GM19023 (cell line): ENCODE results near the gene HOXD10.

Experiments used
- ATAC-seq: cut with Tn5 transposase; IDR thresholded peaks from one replicate; pipeline ENCODE4 v1.9.1; 2021; ENCODE audit warnings: mild to moderate bottlenecking, moderate library complexity; ENCODE audit not compliant: unreplicated experiment

HOXD10 gene

GRCh38 chr2:176148751-176149421 is 32.3 kb downstream of the HOXD10 start:
- no peak for ATAC-seq

- no peak for ATAC-seq
Measured at GRCh38 chr2:176149481-176149938, 32.9 kb downstream of the HOXD10 start.

- no peak for ATAC-seq
Measured at GRCh38 chr2:176149939-176150583, 33.5 kb downstream of the HOXD10 start.

DNA sequence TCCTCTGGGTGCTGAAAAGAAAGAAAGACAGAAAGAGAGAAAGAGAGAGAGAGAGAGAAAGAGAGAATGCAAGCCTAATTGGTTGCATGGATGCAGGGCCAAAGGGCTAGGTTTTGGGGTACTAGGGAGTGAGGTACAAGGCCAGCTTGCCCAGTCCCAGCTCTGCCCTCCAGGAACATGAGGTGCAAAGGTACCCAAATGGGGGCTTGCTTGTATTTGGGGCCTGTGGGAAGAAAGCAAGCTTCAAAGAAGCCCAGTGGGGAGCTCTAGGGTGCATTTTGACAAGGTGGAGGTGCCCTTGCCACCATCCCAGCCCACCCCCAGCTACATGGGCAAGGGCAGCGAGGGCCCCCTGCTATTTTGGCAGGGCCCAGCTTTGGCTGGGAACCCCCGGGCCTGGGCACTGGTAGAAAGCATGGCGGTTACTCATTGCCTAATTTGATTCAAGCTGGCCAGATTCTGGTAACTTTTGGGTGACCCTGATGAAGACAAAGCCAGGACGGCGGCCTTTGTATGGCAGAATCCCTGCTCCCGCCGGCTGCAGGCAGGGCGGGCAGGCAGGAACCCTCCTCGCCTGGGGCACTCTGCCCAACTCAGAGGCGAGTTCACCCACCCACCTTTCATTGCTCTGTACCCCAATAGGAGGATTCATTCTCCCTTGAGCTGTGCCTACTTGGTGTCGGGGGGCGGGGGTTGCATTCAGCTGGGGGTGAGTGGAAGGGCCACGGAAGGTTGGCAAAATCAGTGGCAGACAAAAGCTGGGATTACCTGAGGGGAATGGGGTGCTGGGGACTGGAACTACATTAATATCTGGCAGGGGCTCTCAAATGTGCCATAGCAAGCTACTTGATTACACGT is 34.2 kb downstream of the HOXD10 start:
- no peak for ATAC-seq

- no peak for ATAC-seq
Measured at GRCh38 chr2:176151442-176152287, 35.1 kb downstream of the HOXD10 start, which contains the start of gene HOXD4. TSS of gene HOXD4 (plus strand) at chr2:176151550. CDS start at chr2:176151634, 84 bp downstream.

DNA sequence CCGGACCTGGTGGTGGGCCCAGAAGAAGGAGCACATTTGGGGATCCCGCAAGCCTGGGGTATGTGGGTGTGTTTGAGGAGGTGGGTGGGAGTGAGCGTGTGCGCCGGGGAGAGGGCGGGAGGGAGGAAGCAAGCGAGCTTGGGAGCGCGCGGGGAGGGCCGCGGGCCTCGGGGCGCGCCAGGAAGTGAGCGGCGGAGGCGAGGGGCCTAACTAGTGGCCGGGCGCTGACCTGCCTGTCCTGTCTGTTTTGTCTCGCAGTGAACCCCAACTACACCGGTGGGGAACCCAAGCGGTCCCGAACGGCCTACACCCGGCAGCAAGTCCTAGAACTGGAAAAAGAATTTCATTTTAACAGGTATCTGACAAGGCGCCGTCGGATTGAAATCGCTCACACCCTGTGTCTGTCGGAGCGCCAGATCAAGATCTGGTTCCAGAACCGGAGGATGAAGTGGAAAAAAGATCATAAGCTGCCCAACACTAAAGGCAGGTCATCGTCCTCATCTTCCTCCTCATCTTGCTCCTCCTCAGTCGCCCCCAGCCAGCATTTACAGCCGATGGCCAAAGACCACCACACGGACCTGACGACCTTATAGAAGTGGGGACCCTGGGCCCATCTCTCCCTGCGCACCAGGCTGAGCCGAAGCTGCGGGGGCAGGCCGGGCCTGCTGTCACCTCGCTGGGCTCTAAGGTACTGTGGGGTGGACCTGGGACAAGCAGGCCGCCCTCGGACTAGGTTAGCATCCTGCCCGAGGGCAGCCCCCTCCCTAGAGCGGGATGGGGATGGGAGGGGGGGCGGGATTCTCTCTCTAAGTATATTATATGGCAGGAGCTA is 36.0 kb downstream of the HOXD10 start:
- ATAC-seq: no peak

DNA sequence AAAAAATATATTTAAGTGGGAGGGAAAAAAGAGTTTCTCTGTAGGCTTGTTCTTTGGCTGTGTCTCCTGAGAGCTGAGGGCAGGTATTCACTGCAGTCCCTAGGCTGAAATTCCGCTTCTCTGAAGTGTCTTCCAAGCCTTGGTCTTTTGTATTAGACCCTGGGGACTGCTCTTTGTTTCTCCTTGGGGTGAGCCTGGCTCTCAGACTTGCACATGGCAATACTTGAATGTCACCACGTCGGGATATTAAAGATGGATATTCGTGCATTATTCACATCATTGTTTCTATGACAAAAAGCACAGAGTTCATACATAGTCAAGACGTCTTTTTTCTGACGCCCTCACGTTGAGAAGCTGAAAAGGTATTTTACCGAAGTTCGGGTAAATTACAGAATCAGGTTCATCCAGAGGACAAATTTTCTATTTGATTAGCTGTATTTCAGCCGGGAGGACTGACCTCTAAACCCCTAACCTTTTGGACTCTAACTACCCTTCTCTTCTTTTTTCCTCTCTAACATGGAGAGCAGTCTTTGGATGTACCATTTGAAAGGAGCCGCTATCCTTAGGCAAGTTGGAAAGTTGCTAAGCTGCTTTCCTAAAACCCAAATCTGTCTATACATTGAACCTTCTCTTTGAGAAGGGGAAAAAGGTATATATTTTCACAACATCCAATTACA is 38.1 kb downstream of the HOXD10 start:
- no peak for ATAC-seq

GRCh38 chr2:176155356-176156044 is 38.9 kb downstream of the HOXD10 start:
- no peak for ATAC-seq

- no peak for ATAC-seq
Measured at GRCh38 chr2:176156301-176156806, 39.8 kb downstream of the HOXD10 start.

DNA sequence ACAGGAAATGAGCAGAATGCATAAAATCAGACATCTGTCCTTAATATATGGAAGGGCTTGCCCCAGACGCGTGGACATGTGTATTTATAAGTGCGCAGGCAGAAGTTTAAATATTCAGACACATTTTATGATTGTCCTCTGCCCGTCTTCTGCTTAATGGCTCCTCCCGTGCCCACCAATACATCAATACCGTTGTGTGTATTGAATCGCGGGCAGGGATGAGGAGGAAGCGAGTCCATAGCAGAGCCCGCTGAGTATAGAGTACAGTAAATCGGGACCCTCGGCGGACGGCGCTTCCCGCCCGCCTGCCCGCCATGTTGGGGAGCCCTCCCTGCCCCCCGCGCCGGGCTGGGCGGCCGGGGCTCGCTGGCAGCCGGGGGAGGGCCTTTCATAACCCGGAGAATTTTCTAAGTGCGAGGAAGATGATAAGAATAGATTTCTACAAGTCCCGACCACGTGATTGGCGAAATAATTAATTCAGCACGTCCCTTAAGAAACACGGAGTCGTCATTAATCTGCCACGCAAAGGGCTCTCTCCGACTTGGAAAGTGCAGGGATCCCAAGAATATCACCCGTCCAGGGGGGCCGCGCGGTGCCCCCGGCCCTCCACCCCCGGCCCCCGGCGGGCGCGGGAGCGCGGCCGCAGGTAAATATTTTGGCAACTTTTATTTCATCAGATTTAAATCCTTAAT is 40.4 kb downstream of the HOXD10 start, which contains the start of gene HOXD3:
Gene HOXD3 (plus strand): TSS at position 501 of the 692 bp plus-strand sequence. CDS start 11,808 bp downstream, outside the sequence.
- no peak for ATAC-seq

- no peak for ATAC-seq
Measured at GRCh38 chr2:176157499-176158185, 41.1 kb downstream of the HOXD10 start.

- no peak for ATAC-seq
Measured at GRCh38 chr2:176158186-176158591, 41.6 kb downstream of the HOXD10 start.

GRCh38 chr2:176158855-176159662 is 42.5 kb downstream of the HOXD10 start:
- no peak for ATAC-seq

DNA sequence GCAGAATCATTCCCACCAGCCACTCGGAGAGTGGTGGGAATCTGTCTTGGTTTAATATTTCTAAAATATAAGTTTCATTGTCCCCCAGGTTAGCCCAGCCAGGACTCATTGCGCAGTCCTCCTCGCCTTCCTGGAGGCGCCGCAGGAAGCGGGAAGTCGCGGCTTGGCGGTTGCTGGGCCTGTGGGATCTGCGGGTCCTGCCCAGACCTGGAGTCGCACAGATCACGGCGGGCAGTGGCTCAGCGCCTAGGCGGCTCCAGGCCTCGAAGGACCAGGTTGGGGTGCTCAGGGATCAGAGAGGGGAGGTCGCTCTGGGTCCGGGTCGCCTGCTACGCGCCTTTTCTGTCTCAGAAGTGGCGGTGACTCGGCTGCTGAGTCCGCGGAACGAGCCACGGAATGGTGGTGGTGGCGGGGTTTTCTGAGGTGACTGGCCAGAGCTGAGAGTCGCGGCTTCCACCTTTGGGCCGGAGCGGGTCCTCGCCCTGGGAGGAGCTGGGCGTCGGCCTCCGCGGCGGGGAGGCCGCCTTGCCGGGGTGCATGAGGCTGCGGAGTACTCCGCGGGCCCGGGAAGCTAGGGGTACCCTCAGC is 43.2 kb downstream of the HOXD10 start:
- no peak for ATAC-seq

- no peak for ATAC-seq
Measured at GRCh38 chr2:176160251-176160985, 43.8 kb downstream of the HOXD10 start.
